ENCODE results near the gene PRR33.

PRR33 gene

GRCh38 chr11:1845561-1846452, 45.9 kb downstream of the PRR33 start:
- DNase-seq, result no peak

- no peak for DNase-seq
These were observed 46.6 kb downstream of the PRR33 start for GRCh38 chr11:1845095-1845429.

- peak; percentile 68 for DNase-seq
These were observed 47.2 kb downstream of the PRR33 start for GRCh38 chr11:1844221-1845094.

- no peak for DNase-seq
These were observed 47.9 kb downstream of the PRR33 start for GRCh38 chr11:1843796-1844195.

- no peak for DNase-seq
These were observed 48.6 kb downstream of the PRR33 start for GRCh38 chr11:1843098-1843473.

- DNase-seq, result peak; percentile 3
These were observed 49.3 kb downstream of the PRR33 start for GRCh38 chr11:1842149-1843097.

- no peak for DNase-seq
These were observed 50.1 kb downstream of the PRR33 start for GRCh38 chr11:1841511-1842148.

- no peak for DNase-seq
These were observed 50.8 kb downstream of the PRR33 start for GRCh38 chr11:1840780-1841480.

- peak; percentile 28 for DNase-seq
These were observed 51.5 kb downstream of the PRR33 start for GRCh38 chr11:1839924-1840779.

GRCh38 chr11:1839204-1839923, 52.3 kb downstream of the PRR33 start:
- DNase-seq, result no peak

GRCh38 chr11:1838426-1839144, 53.1 kb downstream of the PRR33 start, which contains the start of gene TNNI2:
TNNI2 (plus strand) TSS chr11:1838981; CDS start chr11:1839697, 716 bp downstream.
- DNase-seq, result no peak
